SK-N-SH (cell line): ENCODE data around the gene OTUB1. TPM values are rescaled to one million over a fixed set of nuclear protein-coding genes. Genes with fewer than 3 reads are reported as not detected.

ENCODE experiments used
- CTCF ChIA-PET: fragments of 300-600, 350-600 bp; formaldehyde crosslinking; extraction: SDS; loops from one replicate; lab custom pipeline; 2021; lab: Yijun Ruan, JAX
- POLR2A ChIA-PET: fragments of 350-600 bp; sonication (Branson Sonifier 250); formaldehyde crosslinking; extraction: SDS; loops from one replicate; lab custom pipeline; 2020; ENCODE audit warnings: antibody characterized with exemption, inconsistent platforms; lab: Yijun Ruan, JAX
- DNase-seq: peaks from one replicate; pipeline ENCODE4 v3.0.0; 2012
- H2AFZ ChIP-seq: fragments of 200-600 bp; sonication (generic); 2 replicates; pipeline ENCODE4 v1.8.1; 2016; ENCODE audit warnings: antibody characterized with exemption, mild to moderate bottlenecking, low read depth
- H3F3A ChIP-seq: fragments of 200-600 bp; sonication (generic); replicated peaks from 2 replicates; pipeline ENCODE3; 2016; ENCODE audit warnings: antibody characterized with exemption, mild to moderate bottlenecking; ENCODE audit not compliant: insufficient read depth
- H3K27ac ChIP-seq, 2 experiments: fragments of 200-500 bp in 1 of 2; fragments of 200-600 bp in 1 of 2; sonication (Bioruptor generic) in 1 of 2; sonication (generic), shearing (Covaris generic) in 1 of 2; 2 replicates each; pipeline versions ENCODE4 v1.5.1 to v1.6.1; 2014 to 2016; ENCODE audit warnings: low read depth in 2 of 2, inconsistent platforms in 1 of 2, low read length in 1 of 2, mild to moderate bottlenecking in 1 of 2, mixed read lengths in 1 of 2
- H3K27me3 ChIP-seq: fragments of 200-600 bp; sonication (generic), shearing (Covaris generic); 2 replicates; pipeline ENCODE4 v1.6.1; 2016; ENCODE audit warnings: mixed run types; ENCODE audit not compliant: insufficient read depth
- H3K36me3 ChIP-seq, 2 experiments: fragments of 200-500 bp in 1 of 2; fragments of 200-600 bp in 1 of 2; sonication (Bioruptor generic) in 1 of 2; sonication (generic) in 1 of 2; replicated peaks in 1 of 2; 2 replicates each; pipeline versions ENCODE3 to v1.5.1; 2014 to 2016; ENCODE audit warnings: low read length in 1 of 2, mild to moderate bottlenecking in 1 of 2; ENCODE audit not compliant: insufficient read depth in 2 of 2, control insufficient read depth in 1 of 2
- H3K4me1 ChIP-seq, 2 experiments: fragments of 200-500 bp in 1 of 2; fragments of 200-600 bp in 1 of 2; sonication (Bioruptor generic) in 1 of 2; sonication (generic), shearing (Covaris generic) in 1 of 2; 2 replicates each; pipeline versions ENCODE4 v1.5.1 to v1.6.1; 2014 to 2016; ENCODE audit warnings: low read depth in 1 of 2, low read length in 1 of 2, mixed run types in 1 of 2; ENCODE audit not compliant: insufficient read depth in 2 of 2, control insufficient read depth in 1 of 2
- H3K4me2 ChIP-seq: fragments of 200-600 bp; sonication (generic), shearing (Covaris generic); 2 replicates; pipeline ENCODE4 v1.6.1; 2017; ENCODE audit warnings: mixed run types
- H3K4me3 ChIP-seq, 2 experiments: fragments of 200-500 bp in 1 of 2; fragments of 200-600 bp in 1 of 2; sonication (Bioruptor generic) in 1 of 2; sonication (generic), shearing (Covaris generic) in 1 of 2; 2 replicates each; pipeline versions ENCODE4 v1.5.1 to v1.8.1; 2014 to 2016; ENCODE audit warnings: low read depth in 2 of 2, inconsistent platforms in 1 of 2, low read length in 1 of 2, mild to moderate bottlenecking in 1 of 2, mixed read lengths in 1 of 2, moderate library complexity in 1 of 2
- H3K79me2 ChIP-seq: fragments of 200-600 bp; sonication (generic); 2 replicates; pipeline ENCODE4 v1.8.1; 2017; ENCODE audit warnings: mild to moderate bottlenecking; ENCODE audit not compliant: insufficient read depth
- H3K9ac ChIP-seq: fragments of 200-600 bp; sonication (generic); 2 replicates; pipeline ENCODE4 v1.6.1; 2017; ENCODE audit warnings: mixed run types
- H3K9me2 ChIP-seq: fragments of 200-600 bp; sonication (generic); 2 replicates; pipeline ENCODE4 v1.6.1; 2017; ENCODE audit warnings: mixed run types
- H3K9me3 ChIP-seq: fragments of 200-600 bp; sonication (generic); 2 replicates; pipeline ENCODE4 v1.6.1; 2017; ENCODE audit warnings: mixed run types, mild to moderate bottlenecking, moderate library complexity
- H4K20me1 ChIP-seq: fragments of 200-600 bp; sonication (generic); 2 replicates; pipeline ENCODE4 v1.6.1; 2017; ENCODE audit warnings: mild to moderate bottlenecking, mixed run types; ENCODE audit not compliant: insufficient read depth
- ELF1 ChIP-seq: IDR thresholded peaks from 2 replicates; pipeline ENCODE4 v1.4.0; 2012
- EP300 ChIP-seq, 2 experiments: IDR thresholded peaks; 2 replicates each; pipeline versions ENCODE4 v1.4.0 to v1.6.1; 2012; ENCODE audit warnings: borderline replicate concordance in 1 of 2, low read depth in 1 of 2, low read length in 1 of 2
- EZH2phosphoT487 ChIP-seq: fragments of 200-600 bp; sonication (generic); IDR thresholded peaks from 2 replicates; pipeline ENCODE4 v1.6.1; 2017; ENCODE audit warnings: low read depth, mixed run types, mild to moderate bottlenecking, antibody characterized with exemption, moderate library complexity, borderline replicate concordance
- FOXM1 ChIP-seq: IDR thresholded peaks from 2 replicates; pipeline ENCODE4 v1.4.0; 2012; ENCODE audit warnings: low read depth, mild to moderate bottlenecking
- GABPA ChIP-seq: IDR thresholded peaks from 2 replicates; pipeline ENCODE4 v1.4.0; 2012; ENCODE audit warnings: low read depth, mild to moderate bottlenecking
- MEF2A ChIP-seq: IDR thresholded peaks from 2 replicates; pipeline ENCODE4 v1.4.0; 2012; ENCODE audit warnings: low read depth, borderline replicate concordance
- NFIC ChIP-seq: IDR thresholded peaks from 2 replicates; pipeline ENCODE4 v1.4.0; 2012; ENCODE audit warnings: borderline replicate concordance
- NRF1 ChIP-seq: IDR thresholded peaks from 2 replicates; pipeline ENCODE4 v1.6.1; 2012; ENCODE audit warnings: low read depth, mild to moderate bottlenecking, low read length
- POLR2AphosphoS5 ChIP-seq: IDR thresholded peaks from 2 replicates; pipeline ENCODE4 v1.6.1; 2012; ENCODE audit warnings: low read depth, low read length
- RCOR1 ChIP-seq: fragments of 150-350 bp; IDR thresholded peaks from 2 replicates; pipeline ENCODE4 v1.6.1; 2017; ENCODE audit warnings: antibody characterized with exemption, low read length
- RFX5 ChIP-seq: IDR thresholded peaks from 2 replicates; pipeline ENCODE4 v1.6.1; 2012; ENCODE audit warnings: mild to moderate bottlenecking, improper control_type of control experiment, low read length
- RXRA ChIP-seq: IDR thresholded peaks from 2 replicates; pipeline ENCODE4 v1.4.0; 2012; ENCODE audit warnings: low read depth, mild to moderate bottlenecking, borderline replicate concordance
- SIN3A ChIP-seq: IDR thresholded peaks from 2 replicates; pipeline ENCODE4 v1.6.1; 2012; ENCODE audit warnings: low read depth, mild to moderate bottlenecking, low read length, moderate library complexity, borderline replicate concordance
- TAF1 ChIP-seq: IDR thresholded peaks from 2 replicates; pipeline ENCODE4 v1.6.1; 2012; ENCODE audit warnings: low read depth, mild to moderate bottlenecking, low read length, moderate library complexity, borderline replicate concordance
- TCF12 ChIP-seq: IDR thresholded peaks from 2 replicates; pipeline ENCODE4 v1.4.0; 2012
- YY1 ChIP-seq: IDR thresholded peaks from 2 replicates; pipeline ENCODE4 v1.4.0; 2012; ENCODE audit warnings: low read depth, mild to moderate bottlenecking
- WGBS: methylation state at CpG from one replicate; pipeline ENCODE4 v1.1.6; 2017; ENCODE audit warnings: low lambda C conversion rate; 5-methylcytosine and 5-hydroxymethylcytosine counted together
- polyA plus RNA-seq, 3 experiments: library from polyadenylated mRNA; depleted of rRNA; stranded (reverse); fragments of >200 nt; gene quantifications; 2 replicates each; pipeline ENCODE4 v1.2.3, GENCODE V29; 2012
- TF ChIP-seq, protein P1 (sequence below): IDR thresholded peaks from 2 replicates; pipeline ENCODE4 v1.4.0; 2012; ENCODE audit warnings: low read depth
- TF ChIP-seq, protein P2 (sequence below): IDR thresholded peaks from 2 replicates; pipeline ENCODE4 v1.4.0; 2012; ENCODE audit warnings: low read depth, borderline replicate concordance
- TF ChIP-seq, protein P3 (sequence below): fragments of 150-350 bp; IDR thresholded peaks from 2 replicates; pipeline ENCODE4 v1.6.1; 2017; ENCODE audit warnings: antibody characterized with exemption, low read length, low read depth, borderline replicate concordance

Gene OTUB1
- polyA plus RNA-seq, 1 of the 3 experiments (the other 2 are of a cell fraction): 183 TPM

DNA sequence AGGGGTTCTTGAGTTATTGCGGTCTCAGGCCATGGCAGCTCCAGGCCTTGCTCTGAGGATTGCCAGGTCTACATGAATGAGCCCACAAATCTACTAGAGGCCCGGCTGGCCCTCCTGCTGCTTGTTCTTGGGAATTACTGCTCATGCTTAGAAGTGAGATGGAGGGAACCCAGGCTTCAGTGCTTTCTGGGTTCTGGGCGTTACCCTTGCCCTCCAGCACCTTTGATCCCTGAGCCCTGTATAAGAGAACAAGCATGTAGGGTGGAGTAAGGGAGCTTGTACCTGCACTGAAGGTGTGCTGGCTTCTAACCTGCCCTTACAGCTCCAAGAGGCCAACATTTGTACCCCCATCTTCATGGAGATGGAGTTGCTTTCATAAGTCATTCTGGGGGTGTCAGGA is 43.4 kb upstream of the OTUB1 start:
- no peak overlapping the region for H3K27ac ChIP-seq
- no peaks in the 10 kb centered on the region for H3F3A ChIP-seq
- ChIA-PET POLR2A (interaction anchor here (1.6 kb wide), 1 partner anchor 26 kb away, joined by 12 read pairs; the partner anchor contains the start of gene RCOR2), CTCF (interaction anchor here (1.0 to 9.3 kb wide), 6 partner anchors 27 to 175 kb away, joined by 3 to 113 read pairs (median 4); partner anchors contain the start of genes MARK2 and RCOR2)
- H3K9me2 ChIP-seq: no peaks in the 10 kb centered on the region
- H3K36me3 ChIP-seq: peaks cover 8 to 9% of the 10 kb centered on the region in 2 experiments
- H3K4me2 ChIP-seq: no peak overlapping the region
- DNase-seq: no peak
- peaks cover 59% of the 10 kb centered on the region for H3K79me2 ChIP-seq
- H4K20me1 ChIP-seq: peaks cover 16% of the 10 kb centered on the region; the same call in 1 of the 2 replicates
- no peaks in the 10 kb centered on the region for H3K9me3 ChIP-seq
- H3K9ac ChIP-seq: no peak overlapping the region
- WGBS: 96% methylated on average over 3 of the region's 3 CpGs
- H3K4me1 ChIP-seq: peaks cover 20 to 28% of the 10 kb centered on the region in 2 experiments; a peak in 3 of 4 replicates
- H3K27me3 ChIP-seq: no peaks in the 10 kb centered on the region
- H3K4me3 ChIP-seq: no peak overlapping the region
- no peak for TF ChIP-seq SIN3A
- no peak for TF ChIP-seq EP300 (IDR thresholded peaks at IDR 0.05; ENCODE audit: borderline replicate concordance in 1 of 2, low read depth in 1 of 2, low read length in 1 of 2)
- TF ChIP-seq NFIC: no peak
- no peak for TF ChIP-seq TCF12
- TF ChIP-seq YY1: no peak
- TF ChIP-seq, protein P1, sequence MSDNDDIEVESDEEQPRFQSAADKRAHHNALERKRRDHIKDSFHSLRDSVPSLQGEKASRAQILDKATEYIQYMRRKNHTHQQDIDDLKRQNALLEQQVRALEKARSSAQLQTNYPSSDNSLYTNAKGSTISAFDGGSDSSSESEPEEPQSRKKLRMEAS: no peak
- no peak for TF ChIP-seq EZH2phosphoT487
- TF ChIP-seq RCOR1: no peak
- TF ChIP-seq, protein P2, sequence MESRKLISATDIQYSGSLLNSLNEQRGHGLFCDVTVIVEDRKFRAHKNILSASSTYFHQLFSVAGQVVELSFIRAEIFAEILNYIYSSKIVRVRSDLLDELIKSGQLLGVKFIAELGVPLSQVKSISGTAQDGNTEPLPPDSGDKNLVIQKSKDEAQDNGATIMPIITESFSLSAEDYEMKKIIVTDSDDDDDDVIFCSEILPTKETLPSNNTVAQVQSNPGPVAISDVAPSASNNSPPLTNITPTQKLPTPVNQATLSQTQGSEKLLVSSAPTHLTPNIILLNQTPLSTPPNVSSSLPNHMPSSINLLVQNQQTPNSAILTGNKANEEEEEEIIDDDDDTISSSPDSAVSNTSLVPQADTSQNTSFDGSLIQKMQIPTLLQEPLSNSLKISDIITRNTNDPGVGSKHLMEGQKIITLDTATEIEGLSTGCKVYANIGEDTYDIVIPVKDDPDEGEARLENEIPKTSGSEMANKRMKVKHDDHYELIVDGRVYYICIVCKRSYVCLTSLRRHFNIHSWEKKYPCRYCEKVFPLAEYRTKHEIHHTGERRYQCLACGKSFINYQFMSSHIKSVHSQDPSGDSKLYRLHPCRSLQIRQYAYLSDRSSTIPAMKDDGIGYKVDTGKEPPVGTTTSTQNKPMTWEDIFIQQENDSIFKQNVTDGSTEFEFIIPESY: no peak
- no peak for TF ChIP-seq FOXM1
- TF ChIP-seq ELF1: no peak
- no peak for TF ChIP-seq RFX5
- TF ChIP-seq GABPA: no peak
- no peak for TF ChIP-seq POLR2AphosphoS5
- no peak for TF ChIP-seq NRF1
- TF ChIP-seq MEF2A: no peak
- no peak for TF ChIP-seq TAF1
- TF ChIP-seq RXRA: no peak
- TF ChIP-seq, protein P3, sequence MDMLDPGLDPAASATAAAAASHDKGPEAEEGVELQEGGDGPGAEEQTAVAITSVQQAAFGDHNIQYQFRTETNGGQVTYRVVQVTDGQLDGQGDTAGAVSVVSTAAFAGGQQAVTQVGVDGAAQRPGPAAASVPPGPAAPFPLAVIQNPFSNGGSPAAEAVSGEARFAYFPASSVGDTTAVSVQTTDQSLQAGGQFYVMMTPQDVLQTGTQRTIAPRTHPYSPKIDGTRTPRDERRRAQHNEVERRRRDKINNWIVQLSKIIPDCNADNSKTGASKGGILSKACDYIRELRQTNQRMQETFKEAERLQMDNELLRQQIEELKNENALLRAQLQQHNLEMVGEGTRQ: no peak
- no peak overlapping the region for H2AFZ ChIP-seq
